Measurements from ENCODE around the gene TRIM17.

- no peak for TF ChIP-seq CTCF (IDR thresholded peaks at IDR 0.05; ENCODE audit: low read depth, low read length)
- no peak for TF ChIP-seq EZH2phosphoT487 (IDR thresholded peaks at IDR 0.05; ENCODE audit: low read depth)
Measured at GRCh38 chr1:228465141-228465540, 48.5 kb upstream of the TRIM17 start.
